ENCODE data around the gene SSX2IP.
"Not testable (repeated sequence)": the region's sequence is repeated elsewhere in the genome, so short reads cannot be mapped to it uniquely, and the experiment has no call there.

SSX2IP gene, protein sequence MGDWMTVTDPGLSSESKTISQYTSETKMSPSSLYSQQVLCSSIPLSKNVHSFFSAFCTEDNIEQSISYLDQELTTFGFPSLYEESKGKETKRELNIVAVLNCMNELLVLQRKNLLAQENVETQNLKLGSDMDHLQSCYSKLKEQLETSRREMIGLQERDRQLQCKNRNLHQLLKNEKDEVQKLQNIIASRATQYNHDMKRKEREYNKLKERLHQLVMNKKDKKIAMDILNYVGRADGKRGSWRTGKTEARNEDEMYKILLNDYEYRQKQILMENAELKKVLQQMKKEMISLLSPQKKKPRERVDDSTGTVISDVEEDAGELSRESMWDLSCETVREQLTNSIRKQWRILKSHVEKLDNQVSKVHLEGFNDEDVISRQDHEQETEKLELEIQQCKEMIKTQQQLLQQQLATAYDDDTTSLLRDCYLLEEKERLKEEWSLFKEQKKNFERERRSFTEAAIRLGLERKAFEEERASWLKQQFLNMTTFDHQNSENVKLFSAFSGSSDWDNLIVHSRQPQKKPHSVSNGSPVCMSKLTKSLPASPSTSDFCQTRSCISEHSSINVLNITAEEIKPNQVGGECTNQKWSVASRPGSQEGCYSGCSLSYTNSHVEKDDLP

DNA sequence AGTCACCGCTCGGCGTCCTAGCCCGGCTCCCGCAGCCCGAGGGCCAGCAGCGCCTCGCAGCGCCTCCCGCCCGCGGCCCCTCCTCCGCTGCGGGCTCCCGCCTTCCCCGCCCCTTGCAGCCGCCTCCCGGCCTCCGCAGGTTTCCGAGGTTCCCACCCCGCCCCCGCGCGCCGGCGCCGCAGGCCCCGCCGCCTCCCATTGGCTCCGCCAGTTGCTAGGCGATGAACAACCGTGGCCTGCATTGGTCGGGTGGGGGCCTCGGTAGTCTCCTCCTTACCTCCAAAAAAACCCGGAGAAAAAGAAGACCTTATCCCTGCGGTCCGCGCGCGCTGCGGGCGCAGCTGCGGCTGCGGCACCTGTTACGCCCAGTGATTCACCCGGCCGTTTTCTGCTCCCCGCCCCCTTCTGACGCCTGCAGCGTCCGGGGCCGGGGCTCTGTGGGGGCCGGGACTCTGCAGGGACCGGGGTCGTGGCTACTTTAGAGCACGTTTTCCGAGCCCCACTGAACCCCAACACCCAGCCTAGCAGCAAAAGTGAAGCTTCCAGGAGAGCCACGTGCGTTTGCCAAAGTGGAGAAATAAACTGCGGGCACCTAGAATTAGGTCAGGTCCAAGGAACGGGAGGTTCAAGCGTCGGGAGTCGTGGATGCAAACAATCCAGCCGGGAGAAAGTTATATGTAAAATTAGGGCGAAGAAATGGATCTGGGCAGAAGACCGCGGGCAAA lies at the start of gene SSX2IP:
TSS of gene SSX2IP (minus strand) at position 65 of the 725 bp plus-strand sequence. CDS start 19,242 bp downstream, outside the sequence.
- peak; percentile 93 to 99 for DNase-seq

DNA sequence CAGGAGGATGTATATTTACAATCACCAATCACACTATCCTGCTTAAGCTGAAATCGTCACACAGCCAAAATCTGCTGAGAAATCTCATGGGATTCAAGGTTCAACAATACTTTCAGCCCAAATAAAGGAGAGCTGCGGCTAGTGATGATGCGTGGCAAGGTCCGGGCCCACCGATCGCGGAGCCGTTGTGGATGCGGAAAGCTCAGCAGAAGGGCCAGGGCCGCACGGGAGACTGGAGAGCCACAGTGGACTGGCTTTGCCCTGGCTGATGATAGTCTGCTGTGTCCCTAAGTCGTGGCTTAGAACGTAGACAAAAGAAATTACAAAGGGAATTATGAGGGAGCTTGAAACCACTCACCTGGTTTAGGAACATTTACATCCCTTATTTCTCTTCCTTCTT lies 48.0 kb upstream of the SSX2IP start:
- no peak for DNase-seq

DNA sequence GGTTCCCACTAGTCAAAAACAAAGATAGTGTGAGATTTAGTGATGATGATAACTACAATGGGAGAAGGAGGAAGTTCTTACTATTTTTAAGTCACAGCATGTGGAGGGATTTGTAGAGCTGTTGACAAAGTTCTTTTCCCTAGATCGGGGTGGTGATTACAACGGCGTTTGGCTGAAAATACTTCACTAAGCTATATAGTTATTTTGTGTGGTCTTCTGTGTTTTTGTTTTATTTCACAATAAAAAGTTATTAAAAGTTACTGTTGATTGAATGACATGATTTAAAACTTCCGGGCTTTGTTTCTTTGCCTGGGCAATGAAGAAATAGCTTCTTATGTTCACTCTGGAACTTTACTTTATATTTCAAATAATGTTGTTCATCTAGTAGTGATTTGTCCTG lies 47.3 kb upstream of the SSX2IP start:
- no peak for DNase-seq

DNA sequence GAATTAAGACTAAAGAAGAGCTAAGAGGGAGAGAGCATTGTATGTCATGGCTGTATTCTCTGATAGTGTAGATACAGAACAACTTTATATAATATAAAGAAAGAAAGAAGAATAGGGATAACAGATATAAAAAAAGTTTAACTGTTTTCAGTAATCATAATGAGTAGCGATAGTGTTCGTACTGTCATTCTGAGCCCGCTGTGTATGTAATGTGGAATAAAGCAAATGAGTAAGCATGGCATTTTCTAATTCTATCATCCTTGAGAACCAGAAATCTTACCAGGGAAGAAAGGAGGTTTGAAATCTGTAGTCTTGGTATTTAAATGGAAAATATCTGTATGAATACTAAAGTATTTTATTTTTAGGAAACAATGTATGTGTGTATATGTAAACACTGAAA lies 46.7 kb upstream of the SSX2IP start:
- no peak for DNase-seq

DNA sequence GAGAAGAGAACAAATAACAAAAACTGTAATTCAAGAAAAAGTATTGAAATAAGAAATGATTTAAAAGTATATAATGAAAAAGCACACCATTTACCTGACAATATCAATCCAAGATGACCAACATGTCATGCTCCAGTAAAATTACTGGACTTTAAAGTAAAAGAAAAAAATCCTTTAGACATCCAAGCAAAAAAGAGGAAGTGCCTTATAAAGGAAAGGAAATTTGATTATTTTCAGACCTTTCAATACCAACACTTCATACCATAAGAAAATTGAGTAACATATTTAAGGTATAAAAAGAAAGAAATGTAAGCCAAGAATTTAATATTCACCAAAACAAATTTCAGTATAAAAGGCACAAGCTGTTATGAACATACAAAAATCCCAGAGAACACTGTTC lies 46.2 kb upstream of the SSX2IP start:
- no peak for DNase-seq

DNA sequence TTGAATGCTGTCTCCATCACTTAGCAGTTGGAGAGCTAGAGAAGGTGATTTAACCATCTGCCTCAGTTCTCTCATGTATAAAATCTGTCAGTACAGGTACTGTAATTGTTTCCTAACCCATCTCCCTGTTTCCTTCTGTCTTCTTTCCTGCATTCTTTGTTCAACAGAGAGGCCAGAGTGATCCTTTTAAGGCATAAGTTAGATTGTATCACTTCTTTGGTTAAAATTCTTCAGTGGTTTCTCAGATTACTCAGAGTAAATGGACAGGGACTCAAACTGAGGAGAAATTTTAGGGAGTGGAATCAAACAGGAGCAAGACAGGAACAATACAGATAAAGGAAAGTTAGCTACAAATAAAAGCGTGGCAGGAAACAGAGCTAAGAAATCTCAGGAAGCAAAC lies 45.2 kb upstream of the SSX2IP start:
- DNase-seq: no peak

DNA sequence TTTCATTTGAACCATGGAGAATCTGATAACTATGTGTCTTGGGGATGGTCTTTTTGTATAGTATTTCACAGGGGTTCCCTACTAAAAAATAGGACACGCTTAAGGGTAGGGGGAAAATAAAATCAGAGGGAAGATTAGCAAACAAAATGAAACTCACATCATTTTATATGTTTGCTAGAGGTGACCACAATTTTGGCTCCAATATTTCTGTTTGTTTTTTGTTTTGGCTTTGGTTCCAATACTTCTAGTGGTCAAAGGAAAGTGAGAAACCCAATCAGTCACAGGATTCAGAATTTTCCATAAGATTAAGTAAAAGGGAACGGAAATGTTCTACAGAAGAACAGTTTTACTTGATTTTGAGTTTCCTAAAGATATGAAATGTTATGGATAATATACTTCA lies 42.3 kb upstream of the SSX2IP start:
- DNase-seq: no peak

DNA sequence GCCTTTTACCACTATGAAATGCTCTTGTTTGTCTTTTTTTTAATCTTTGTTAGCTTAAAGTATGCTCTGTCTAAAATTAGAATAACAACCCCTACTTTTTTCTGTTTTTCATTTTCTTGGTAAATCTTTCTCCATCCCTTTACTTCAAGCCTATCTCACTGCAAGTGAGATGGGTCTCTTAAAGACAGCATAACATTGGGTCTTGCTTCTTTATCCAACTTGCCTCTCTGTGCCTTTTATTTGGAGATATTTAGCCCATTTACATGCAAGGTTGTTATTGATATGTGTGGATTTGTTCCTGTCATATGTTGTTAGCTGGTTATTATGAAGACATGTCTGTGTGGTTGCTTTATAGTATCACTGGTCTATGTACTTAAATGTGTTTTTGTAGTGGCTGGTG lies 41.3 kb upstream of the SSX2IP start:
- DNase-seq: no peak

DNA sequence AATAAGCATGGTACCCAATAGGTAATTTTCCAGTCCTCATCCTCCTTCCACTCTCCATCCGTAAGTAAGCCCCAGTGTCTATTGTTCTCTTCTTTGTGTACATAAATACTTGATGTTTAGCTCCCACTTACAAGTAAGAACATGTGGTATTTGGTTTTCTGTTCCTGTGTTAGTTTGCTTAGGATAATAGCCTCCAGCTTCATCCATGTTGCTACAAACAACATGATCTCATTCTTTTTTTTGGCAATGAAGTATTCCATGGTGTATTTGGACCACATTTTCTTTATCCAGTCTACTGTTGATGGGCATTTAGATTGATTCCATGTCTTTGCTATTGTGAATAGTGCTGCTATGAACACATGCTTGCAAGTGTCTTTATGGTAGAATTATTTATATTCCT lies 37.5 kb upstream of the SSX2IP start:
- not testable (repeated sequence) for DNase-seq

DNA sequence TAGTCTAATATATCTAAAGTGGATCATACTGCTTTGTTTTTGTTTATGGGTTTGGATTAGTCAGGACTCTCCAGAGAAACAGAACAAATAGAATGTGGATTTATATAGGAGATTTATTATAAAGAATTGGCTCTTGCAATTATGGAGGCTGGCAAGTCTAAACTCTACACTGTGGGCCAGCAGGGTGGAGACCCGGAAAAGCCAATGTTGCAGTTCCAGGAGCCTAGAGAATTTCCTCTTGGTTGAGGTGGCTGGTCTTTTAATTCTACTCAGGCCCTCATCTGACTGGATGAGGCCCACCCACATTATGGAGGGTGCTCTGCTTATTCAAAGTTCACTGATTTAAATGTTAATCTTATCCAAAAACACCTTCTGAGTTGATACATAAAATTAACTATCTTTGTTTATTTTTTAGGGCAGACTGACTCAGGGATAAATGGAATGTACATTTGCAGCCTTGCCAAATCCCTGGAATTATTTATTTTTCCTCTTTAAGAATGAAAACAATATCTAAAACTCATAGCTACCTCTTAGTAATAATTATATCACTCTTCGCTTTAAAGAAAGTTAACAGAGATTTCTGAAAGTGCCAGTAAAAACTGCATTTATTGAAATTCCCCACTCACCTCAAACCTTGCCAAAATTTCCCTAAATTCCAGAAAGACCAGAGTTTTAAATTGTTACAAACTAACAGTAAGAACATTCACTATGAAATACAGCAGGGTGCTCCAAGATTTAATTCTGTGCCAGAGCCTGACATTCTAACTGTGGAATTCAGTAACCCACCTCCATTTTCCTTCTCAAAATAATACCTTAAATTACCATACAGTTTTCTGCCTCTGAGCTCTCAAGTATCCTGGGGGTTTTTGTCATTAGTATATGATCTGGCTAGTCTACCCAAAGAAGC lies 36.6 kb upstream of the SSX2IP start:
- DNase-seq: no peak

DNA sequence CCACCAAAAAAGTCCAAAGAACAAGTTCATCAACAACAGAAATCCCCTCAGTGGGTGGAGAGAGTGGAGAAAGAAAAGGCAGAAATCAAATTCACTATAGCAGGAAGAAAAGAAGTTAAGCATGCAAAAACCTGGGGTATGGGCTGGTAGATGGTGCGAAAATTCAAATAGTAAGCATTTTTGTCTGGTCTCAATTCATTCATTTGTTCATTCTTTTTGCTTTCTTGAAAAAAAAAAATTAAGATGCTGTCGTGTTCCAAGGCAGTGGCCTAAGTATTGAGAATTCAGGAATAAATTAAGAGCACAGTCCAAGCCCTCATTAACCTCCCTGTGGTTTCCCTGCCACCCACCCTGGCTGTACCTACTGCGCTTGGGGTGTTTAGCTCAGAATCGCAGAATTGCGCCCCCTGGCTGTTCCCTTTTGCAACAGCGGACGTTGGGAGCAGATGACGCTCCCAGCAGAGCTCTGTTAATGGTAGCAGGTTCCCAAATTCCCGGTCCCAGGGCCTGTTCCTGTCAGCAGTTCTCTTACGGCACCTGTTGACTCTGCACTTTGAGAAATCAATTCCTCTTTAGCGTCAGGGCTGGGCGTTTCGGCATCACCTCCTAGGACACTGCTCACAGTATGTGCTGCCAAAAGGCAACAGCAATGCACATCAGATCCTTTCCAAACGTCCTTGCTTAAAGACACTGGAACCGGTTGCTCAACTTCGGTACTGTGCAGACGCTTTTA lies 34.0 kb upstream of the SSX2IP start:
- DNase-seq: no peak

DNA sequence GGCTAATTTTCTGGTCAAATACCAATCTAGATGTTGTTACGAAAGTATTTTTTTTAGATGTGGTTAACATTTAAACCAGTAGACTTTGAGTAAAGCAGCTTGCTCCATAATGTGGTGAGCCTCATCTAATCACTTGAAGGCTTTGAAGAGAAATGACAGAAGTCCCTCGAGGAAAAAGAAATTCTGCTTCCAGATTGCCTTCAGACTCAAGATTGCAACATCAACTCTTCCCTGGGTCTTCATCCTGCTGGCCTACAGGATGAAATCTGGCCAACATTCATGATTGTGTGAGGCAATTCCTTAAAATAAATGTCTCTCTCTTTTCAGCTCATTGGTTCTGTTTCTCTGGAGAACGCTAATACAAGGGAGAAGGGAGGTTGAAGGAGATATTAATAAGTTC lies 32.5 kb upstream of the SSX2IP start:
- no peak for DNase-seq

DNA sequence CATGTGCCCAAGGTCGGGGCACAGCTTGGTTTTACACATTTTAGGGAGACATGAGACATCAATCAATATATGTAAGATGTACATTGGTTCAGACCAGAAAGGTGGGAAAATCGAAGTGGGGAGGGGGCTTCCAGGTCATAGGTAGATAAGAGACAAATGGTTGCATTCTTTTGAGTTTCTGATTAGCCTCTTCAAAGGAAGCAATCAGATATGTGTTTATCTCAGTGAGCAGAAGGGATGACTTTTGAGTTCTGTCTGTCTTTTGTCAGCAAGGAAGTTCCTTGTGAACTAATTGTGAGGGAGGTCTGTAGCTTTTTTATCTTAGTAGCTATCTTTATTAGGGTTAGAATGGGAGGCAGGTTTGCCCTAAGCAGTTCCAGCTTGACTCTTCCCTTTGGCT lies 31.6 kb upstream of the SSX2IP start:
- DNase-seq: not testable (repeated sequence)

DNA sequence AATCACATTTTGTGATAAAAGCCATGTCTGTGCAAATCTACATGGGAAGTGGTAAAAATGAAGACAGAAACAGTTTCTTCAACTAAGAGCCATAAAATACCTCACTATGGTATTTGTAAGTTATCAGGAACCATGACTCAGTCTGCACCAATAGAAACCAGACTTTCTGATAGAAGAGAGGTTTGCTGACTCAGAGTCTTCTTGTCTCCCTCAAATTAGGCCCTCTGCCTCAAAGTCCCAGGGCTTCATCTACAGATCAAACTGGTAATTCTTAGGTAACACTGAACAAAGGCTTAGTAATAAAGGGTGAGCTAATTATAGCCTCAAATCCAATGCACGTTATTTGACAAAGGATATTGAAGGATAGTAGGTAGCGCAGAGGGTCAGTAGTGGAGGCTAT lies 30.9 kb upstream of the SSX2IP start:
- DNase-seq: no peak

DNA sequence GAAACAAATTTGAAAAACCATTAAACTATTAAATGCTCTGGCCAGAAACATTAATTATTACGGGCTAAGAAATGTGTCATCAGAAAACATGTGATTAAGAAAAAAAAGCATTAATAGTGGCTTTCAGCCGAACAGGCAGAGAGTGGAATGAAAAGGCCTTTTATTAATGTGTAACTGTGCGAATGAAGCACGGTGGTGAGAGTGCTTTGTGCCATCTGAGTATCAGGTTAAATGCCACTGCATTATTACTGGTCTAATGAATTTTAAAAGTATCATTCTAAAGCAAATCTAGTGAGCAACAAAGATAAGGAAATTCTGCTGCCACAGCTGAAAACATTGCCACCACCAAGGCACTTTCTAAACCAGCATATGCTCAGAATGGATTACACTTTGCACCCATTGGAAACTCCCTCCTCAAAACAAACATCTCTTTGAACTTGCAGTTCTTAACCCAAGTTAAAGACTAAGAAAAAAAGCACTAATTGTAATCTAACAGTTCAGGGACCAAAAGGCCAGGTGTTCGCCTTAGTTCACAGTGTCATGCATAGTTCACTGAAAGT lies 30.0 kb upstream of the SSX2IP start:
- peak in 1 of 2 experiments; percentile 52 for DNase-seq

DNA sequence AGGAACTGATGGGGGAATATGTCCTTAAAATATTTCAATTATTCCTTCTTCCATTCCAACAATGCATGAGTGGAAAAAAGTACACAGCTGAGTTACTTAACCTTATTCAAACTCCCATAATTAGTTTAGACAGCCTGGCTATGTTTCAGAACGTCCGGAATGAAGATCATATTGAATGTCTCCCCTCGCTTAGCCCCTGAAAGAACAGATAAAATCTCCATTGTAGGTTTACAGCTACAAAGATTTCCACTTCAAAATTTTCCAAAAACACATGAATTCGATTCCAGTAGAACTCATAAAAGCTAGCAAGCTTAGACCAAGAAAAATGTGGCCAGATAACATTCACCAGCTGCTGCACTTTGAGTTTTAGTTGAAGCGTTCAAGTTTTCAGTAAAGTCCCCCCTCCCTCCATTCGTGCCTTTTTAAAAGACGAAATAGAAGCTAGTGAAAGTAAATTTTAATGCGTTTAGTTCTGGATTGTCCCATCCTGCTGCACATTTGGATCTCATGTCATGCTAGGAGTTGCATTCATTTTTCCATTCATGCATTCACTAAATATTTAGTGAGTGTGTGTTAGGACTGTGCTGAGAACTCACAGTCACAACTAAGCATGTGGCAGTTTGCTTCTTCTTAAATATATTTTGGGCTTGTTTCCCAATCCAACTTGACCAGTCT lies 29.4 kb upstream of the SSX2IP start:
- DNase-seq: no peak

DNA sequence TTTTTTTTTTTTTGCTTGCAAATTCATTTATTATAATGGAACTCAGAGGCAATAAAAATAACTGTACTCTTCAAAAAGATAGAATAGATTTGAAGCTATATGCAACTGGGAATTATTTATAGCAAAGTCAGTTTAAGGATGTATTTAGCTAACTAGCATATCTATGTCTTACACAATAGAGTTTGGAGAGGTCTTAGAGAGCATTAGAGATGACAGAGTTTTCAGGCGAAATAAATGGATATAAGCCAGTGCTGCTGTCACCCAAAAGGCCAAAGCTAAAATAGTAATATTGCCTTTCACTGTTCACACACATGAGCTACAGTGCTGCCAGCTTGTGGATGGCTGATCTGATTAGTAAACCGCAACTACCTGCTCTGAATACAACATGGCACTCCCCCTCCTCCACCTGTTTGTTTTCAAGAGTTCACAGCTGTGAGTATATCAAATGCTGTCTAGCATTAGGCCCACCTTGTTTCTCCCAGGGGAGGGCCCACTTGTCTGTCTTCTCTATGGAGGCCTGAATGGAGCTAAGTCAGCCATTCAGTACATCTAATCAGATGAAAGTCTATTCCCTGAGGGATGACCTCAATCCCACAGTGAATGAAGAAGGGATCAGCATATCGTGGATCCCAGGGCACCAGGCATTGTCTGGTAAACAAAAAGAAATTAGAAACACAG lies 25.2 kb upstream of the SSX2IP start:
- no peak for DNase-seq

DNA sequence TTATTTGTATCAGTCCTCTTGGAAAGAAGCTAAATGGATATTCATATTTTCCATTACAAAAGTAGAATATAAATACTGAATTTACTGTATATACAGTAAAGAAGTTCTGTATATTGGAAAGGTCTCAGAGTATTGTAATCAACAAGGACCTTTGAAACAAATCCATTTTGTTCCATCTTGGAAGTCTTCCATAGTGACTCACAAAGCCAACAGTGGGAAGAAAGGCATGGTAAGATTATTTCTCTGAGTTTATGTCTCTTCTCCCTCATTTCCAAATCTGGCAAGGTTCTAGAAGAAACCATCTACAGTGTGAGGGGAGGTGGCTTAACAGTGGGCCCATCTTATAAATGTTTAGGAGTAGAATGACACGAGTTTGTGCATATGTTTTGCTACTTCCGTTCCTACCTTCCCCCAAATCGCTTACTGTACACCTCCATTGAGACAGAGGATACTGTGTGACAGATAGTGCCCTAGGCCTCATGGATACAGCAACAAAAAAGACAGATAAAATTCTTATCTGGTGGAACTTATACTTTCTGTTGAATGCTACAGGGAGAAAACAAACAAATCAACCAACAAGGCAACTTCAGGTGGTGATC lies 22.1 kb upstream of the SSX2IP start:
- DNase-seq: peak; percentile 13 to 38

DNA sequence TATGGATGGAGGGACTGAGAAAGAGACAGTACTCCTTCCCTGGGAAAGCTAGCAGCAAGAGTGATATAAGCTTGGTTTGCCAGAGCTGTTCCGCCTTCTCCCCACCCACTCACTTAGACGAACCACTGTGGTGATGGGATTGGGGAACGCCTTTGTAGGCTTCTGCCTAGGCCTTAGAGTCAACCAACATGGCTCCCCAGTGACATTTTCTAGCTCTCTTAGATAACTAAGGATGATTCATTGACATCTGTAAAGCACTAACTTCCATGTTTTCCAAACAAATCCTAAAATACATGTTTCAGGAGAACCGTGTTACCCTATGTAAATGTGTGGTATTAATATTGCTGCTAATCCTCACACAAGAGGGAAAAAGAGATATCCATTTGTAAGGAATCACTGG lies 21.6 kb upstream of the SSX2IP start:
- DNase-seq: no peak

DNA sequence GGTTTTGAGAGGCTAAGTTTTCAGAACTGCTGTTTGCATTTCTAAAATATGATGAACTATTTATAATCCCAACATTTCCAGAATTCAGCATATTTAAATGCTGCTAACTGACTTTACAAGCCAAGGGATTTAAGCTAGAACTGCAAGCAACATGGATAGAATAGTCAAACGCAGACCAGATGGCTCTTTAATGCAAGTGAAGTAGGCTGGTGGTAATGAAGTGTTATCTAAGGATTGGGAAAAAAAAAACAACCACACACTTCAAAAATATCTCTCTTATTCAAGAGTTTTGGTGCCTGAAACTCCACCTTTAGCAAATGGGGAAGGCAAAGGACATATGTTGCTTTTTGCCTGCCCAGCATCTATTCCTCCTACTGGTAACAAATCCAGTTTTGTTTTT lies 20.9 kb upstream of the SSX2IP start:
- DNase-seq: peak in 1 of 2 experiments; percentile 64

All from NCI-H446 (cell line).